ENCODE data around the gene HMGXB4. TPM values are rescaled to one million over a fixed set of nuclear protein-coding genes. Genes with fewer than 3 reads are reported as not detected.

Gene HMGXB4
- total RNA-seq, 1 donor from 2014 or later = 32.7 TPM

DNA sequence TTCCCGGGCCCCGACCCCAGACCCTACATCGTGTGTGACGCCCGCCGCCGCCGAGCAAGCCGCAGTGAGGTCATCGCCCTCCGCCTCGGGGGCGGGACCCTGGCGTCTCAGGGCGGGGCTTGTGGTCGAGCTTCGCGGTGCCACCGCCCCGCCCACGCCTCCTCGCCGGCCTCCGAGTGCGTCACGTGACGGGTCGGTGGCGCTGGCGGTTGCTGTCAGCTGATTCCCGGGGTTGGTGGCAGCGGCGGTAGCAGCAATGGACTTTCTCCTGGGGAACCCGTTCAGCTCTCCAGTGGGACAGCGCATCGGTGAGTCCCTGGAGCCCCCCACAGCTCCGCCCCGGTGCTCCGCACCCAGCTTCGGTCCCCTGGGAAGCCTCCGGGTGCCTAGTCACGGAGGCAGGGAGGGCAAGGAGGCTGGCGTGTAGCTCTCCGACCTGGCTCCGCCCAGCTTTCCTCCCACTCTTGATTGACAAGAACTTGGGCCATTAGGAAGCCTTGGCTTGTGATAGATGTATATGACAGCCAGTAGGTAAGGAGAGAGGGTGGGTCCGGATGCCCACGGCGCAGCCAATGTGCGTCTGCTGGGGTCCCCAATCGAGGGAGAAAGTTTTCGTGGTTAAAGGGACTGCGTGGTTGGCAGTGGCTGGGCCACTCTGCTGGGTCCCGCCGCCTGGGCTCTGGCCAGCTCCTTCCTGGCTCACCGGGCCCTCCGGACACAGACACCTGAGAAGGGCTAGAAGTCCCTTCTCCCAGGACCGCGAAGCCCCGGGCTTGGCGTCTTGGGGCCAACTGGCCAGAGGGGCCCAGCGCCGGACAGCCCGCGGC lies 42.6 kb downstream of the HMGXB4 start, which contains the start of gene TOM1:
Gene TOM1, plus strand, starts transcription at position 222 of the 827 bp plus-strand sequence. Its CDS starts 35 bp downstream, at position 257.
- H3K27me3 Mint-ChIP-seq = no peaks in the 10 kb centered on the region
- TF ChIP-seq, protein P1, sequence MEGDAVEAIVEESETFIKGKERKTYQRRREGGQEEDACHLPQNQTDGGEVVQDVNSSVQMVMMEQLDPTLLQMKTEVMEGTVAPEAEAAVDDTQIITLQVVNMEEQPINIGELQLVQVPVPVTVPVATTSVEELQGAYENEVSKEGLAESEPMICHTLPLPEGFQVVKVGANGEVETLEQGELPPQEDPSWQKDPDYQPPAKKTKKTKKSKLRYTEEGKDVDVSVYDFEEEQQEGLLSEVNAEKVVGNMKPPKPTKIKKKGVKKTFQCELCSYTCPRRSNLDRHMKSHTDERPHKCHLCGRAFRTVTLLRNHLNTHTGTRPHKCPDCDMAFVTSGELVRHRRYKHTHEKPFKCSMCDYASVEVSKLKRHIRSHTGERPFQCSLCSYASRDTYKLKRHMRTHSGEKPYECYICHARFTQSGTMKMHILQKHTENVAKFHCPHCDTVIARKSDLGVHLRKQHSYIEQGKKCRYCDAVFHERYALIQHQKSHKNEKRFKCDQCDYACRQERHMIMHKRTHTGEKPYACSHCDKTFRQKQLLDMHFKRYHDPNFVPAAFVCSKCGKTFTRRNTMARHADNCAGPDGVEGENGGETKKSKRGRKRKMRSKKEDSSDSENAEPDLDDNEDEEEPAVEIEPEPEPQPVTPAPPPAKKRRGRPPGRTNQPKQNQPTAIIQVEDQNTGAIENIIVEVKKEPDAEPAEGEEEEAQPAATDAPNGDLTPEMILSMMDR (conservative IDR thresholded peaks at IDR 0.05) = no peak

DNA sequence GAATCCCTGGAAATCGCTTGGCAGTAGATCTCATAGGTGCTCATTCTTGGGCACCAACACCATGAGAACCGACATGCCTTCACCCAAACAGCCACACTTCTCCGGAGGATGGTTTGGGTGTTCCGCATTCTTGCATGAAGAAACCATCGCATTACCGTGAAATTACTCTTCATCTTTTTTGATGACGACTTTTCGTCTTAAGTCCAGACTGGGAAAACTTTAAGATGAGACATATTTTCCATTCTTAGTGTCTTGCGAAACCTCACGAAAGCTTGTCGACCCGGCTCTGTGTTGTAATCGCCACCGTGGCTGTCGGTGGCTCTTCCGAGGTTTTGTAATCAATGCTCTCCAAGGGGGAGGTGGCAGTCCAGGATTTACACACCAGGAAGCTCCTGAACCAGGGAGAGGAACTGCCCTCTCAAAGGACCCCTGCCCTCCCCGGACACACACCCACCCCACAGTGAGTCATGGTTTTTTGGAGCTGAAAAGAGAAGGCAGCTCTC lies 44.1 kb downstream of the HMGXB4 start:
- H3K27me3 Mint-ChIP-seq = no peaks in the 10 kb centered on the region
- peak overlapping the region; percentile 89 for H3K27ac Mint-ChIP-seq
- H3K36me3 Mint-ChIP-seq = no peaks in the 10 kb centered on the region
- TF ChIP-seq, protein P1 (conservative IDR thresholded peaks at IDR 0.05) = no peak
- DNase-seq (ENCODE audit: extremely low spot score, unreplicated experiment) = peak; percentile 31
- peak overlapping the region; percentile 97 for H3K4me3 Mint-ChIP-seq
- H3K4me1 Mint-ChIP-seq (ENCODE audit: unreplicated experiment) = peaks cover 19% of the 10 kb centered on the region
- no peaks in the 10 kb centered on the region for H3K9me3 Mint-ChIP-seq

More for the DNA sequence above, 42.6 kb downstream of the HMGXB4 start, which contains the start of gene TOM1:
- peak within 1 kb of the TSS; percentile 96 for H3K27ac Mint-ChIP-seq
- DNase-seq (ENCODE audit: extremely low spot score, unreplicated experiment) = peak; percentile 97
- no peaks in the 10 kb centered on the region for H3K9me3 Mint-ChIP-seq
- peak within 1 kb of the TSS; percentile 97 for H3K4me3 Mint-ChIP-seq
- peaks cover 17% of the 10 kb centered on the region for H3K4me1 Mint-ChIP-seq (ENCODE audit: unreplicated experiment)
- H3K36me3 Mint-ChIP-seq = no peaks in the 10 kb centered on the region

DNA sequence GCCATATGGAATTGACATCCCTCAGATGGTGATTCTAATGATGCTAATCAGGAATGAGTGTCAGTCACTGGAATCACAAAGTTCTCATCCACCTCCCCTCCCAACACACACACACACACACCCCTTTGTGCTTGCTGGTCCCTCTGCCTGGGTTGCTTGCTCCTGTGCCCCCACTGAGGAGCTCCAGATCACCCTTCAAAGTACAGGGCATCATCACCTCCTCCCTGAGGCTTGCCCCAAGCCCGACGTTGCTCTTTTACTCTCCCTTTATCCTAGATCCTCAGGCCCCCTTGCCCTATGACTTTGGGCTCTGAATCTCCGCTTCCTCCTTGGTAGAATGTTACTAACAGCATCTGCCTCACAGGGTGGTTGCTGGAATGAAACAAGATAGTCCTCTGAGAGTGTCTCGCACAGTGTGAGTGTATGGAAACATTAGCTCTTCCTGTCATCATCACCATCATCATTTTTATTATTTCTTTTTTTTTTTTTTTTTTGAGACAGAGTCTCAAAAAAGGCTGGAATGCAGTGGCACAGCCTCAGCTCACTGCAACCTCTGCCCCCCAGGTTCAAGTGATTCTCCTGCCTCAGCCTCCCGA lies 45.8 kb downstream of the HMGXB4 start:
- TF ChIP-seq, protein P1 (conservative IDR thresholded peaks at IDR 0.05) = no peak
- H3K27me3 Mint-ChIP-seq = no peaks in the 10 kb centered on the region
- H3K9me3 Mint-ChIP-seq = no peaks in the 10 kb centered on the region
- DNase-seq (ENCODE audit: extremely low spot score, unreplicated experiment) = no peak
- no peaks in the 10 kb centered on the region for H3K36me3 Mint-ChIP-seq
- H3K4me1 Mint-ChIP-seq (ENCODE audit: unreplicated experiment) = peaks cover 30% of the 10 kb centered on the region
- peak overlapping the region; percentile 6 for H3K4me3 Mint-ChIP-seq
- H3K27ac Mint-ChIP-seq = no peak overlapping the region

DNA sequence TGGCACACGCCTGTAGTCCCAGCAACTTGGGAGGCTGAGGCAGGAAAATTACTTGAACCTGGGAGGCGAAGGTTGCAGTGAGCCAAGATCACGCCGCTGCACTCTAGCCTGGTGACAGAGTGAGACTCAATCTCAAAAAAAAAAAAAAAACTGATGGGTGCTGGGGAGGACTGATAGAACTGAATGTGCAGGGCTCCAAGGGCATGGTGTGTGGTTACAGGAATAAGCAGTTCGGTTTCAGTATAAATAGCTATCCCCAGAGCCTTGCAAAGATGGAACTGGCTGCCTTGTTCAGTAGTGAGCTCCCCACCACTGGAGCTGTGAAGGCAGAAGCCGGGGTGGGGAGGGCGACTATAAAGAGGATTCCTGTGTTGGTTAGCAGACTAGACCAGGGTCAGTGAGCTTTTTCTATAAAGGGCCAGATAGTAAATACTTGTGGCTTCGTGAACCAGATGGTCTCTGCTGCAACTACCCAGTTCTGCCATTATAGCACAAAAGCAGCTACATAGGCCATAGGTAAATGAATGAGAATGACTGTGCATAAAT lies 48.3 kb downstream of the HMGXB4 start:
- H3K36me3 Mint-ChIP-seq = no peaks in the 10 kb centered on the region
- H3K4me1 Mint-ChIP-seq (ENCODE audit: unreplicated experiment) = peaks cover 33% of the 10 kb centered on the region
- no peak overlapping the region for H3K27ac Mint-ChIP-seq
- no peak overlapping the region for H3K4me3 Mint-ChIP-seq
- no peaks in the 10 kb centered on the region for H3K27me3 Mint-ChIP-seq
- TF ChIP-seq, protein P1 (conservative IDR thresholded peaks at IDR 0.05) = no peak
- no peaks in the 10 kb centered on the region for H3K9me3 Mint-ChIP-seq
- DNase-seq (ENCODE audit: extremely low spot score, unreplicated experiment) = peak; percentile 40

DNA sequence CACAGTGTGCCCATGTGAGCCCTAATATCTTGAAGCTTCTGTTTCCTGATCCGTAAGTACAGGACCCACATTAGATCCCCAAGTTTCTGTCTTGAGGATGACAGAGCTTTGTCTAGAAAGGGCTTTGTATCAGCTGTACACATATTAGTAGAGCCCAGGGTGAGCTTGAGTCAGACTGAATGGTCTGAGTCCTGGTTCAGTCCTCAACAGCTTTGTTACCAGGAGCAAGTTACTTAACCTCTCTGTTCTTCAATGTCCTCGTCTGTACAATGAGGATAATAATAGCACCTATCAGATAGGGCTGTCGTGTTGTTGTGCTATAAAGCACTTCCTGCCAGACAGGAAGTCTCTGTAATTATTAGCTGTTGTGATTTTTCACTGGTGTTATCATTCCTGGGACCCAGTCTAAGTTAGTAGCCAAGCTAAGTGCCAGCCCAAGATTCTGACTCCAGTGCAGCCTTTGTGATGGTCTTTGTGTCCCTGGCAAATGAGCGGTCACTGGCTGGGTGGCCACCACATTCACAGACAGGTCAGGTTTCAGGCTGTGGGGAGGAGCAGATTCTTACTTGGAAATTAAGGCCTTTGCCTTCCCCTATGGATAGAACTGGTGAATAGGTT lies 49.2 kb downstream of the HMGXB4 start:
- TF ChIP-seq, protein P1 (conservative IDR thresholded peaks at IDR 0.05) = no peak
- no peak overlapping the region for H3K4me3 Mint-ChIP-seq
- no peaks in the 10 kb centered on the region for H3K36me3 Mint-ChIP-seq
- no peak overlapping the region for H3K27ac Mint-ChIP-seq
- DNase-seq (ENCODE audit: extremely low spot score, unreplicated experiment) = peak; percentile 24
- peaks cover 39% of the 10 kb centered on the region for H3K4me1 Mint-ChIP-seq (ENCODE audit: unreplicated experiment)
- no peaks in the 10 kb centered on the region for H3K9me3 Mint-ChIP-seq
- H3K27me3 Mint-ChIP-seq = no peaks in the 10 kb centered on the region

Data from type B pancreatic cell (in vitro differentiated cells).